Measurements from ENCODE around the gene AURKA.
A peak's percentile ranks its signal among the peaks of the same experiment; 100 is the strongest.

AURKA gene

DNA sequence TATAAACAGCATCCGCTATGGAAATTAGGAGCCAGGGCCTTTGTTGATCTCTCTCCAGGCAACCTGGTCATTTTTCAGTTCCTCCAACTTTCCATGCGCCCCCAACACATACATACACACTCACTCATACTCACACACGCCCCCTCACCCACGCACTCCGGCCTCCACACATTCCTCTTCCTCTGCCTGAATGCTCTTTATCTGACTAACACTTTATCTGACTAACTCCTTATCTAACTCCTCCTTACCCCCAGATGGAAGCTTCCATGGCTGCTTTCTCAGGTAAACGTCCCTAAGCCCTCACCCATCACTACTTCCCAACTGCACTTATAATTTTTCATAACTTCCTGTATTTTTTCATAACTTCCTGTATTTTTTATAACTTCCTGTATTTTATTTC lies 37.5 kb upstream of the AURKA start:
- TF ChIP-seq, protein P1, sequence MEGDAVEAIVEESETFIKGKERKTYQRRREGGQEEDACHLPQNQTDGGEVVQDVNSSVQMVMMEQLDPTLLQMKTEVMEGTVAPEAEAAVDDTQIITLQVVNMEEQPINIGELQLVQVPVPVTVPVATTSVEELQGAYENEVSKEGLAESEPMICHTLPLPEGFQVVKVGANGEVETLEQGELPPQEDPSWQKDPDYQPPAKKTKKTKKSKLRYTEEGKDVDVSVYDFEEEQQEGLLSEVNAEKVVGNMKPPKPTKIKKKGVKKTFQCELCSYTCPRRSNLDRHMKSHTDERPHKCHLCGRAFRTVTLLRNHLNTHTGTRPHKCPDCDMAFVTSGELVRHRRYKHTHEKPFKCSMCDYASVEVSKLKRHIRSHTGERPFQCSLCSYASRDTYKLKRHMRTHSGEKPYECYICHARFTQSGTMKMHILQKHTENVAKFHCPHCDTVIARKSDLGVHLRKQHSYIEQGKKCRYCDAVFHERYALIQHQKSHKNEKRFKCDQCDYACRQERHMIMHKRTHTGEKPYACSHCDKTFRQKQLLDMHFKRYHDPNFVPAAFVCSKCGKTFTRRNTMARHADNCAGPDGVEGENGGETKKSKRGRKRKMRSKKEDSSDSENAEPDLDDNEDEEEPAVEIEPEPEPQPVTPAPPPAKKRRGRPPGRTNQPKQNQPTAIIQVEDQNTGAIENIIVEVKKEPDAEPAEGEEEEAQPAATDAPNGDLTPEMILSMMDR (IDR thresholded peaks at IDR 0.05; ENCODE audit: unreplicated experiment in 3 of 3): no peak
- H3K4me1 Mint-ChIP-seq: peaks cover 65% of the 10 kb centered on the region
- no peaks in the 10 kb centered on the region for H3K9me3 Mint-ChIP-seq
- no peaks in the 10 kb centered on the region for H3K36me3 Mint-ChIP-seq (ENCODE audit: low read depth)
- peak overlapping the region in 2 of 3 experiments; percentile 47 to 66 for H3K27ac Mint-ChIP-seq
- H3K27me3 Mint-ChIP-seq (ENCODE audit: low read depth): no peaks in the 10 kb centered on the region
- H3K4me3 Mint-ChIP-seq: peak overlapping the region in 1 of 3 experiments; percentile 53

DNA sequence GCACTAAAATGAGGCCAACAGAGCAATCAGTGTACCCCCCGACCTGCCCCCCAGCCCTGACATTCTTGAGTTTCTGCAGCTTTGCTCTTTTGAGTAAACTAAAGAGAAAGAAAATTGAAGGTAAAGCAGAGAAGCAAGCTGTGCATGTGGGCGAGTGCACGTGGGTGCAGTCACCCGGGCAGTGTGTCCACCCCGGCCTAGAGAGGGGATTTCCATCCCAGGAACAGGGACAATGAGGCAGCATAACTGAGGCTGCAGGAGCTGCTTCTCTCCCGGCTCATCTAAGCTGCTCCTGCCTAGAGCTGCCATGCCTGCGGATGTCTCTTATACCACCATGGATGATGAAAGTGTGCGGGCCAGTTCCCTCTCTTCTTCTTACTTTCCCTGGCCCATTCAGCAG lies 36.9 kb upstream of the AURKA start:
- no peaks in the 10 kb centered on the region for H3K36me3 Mint-ChIP-seq (ENCODE audit: low read depth)
- TF ChIP-seq, protein P1 (IDR thresholded peaks at IDR 0.05; ENCODE audit: unreplicated experiment in 3 of 3): no peak
- peak overlapping the region in 1 of 3 experiments; percentile 53 for H3K4me3 Mint-ChIP-seq
- H3K4me1 Mint-ChIP-seq: peaks cover 62% of the 10 kb centered on the region
- H3K9me3 Mint-ChIP-seq: no peaks in the 10 kb centered on the region
- H3K27ac Mint-ChIP-seq: peak overlapping the region in 2 of 3 experiments; percentile 47 to 66
- no peaks in the 10 kb centered on the region for H3K27me3 Mint-ChIP-seq (ENCODE audit: low read depth)

DNA sequence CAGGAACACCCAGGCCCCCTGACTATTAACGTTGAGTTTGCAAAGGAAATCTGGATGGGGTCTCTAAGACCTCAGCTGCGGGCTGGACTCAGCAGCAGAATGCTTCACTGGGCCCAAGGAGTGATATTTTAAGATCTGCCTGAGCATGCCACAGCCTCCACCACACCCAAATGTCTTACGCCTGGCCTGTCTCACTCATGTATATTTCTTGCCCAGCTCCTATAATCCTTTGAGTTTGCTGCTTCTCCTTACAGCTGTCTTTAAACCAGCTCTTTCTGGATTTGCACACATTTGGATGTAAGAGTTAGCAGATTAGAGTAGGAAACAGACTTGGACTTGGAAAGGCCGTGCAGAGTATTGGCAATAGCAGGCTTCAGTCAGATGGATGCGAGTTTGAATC lies 36.4 kb upstream of the AURKA start:
- peak overlapping the region in 1 of 3 experiments; percentile 51 for H3K4me3 Mint-ChIP-seq
- no peaks in the 10 kb centered on the region for H3K9me3 Mint-ChIP-seq
- H3K4me1 Mint-ChIP-seq: peaks cover 57% of the 10 kb centered on the region
- H3K27ac Mint-ChIP-seq: peak overlapping the region in 2 of 3 experiments; percentile 47 to 61
- TF ChIP-seq, protein P1 (IDR thresholded peaks at IDR 0.05; ENCODE audit: unreplicated experiment in 3 of 3): no peak
- H3K27me3 Mint-ChIP-seq (ENCODE audit: low read depth): no peaks in the 10 kb centered on the region
- no peaks in the 10 kb centered on the region for H3K36me3 Mint-ChIP-seq (ENCODE audit: low read depth)

DNA sequence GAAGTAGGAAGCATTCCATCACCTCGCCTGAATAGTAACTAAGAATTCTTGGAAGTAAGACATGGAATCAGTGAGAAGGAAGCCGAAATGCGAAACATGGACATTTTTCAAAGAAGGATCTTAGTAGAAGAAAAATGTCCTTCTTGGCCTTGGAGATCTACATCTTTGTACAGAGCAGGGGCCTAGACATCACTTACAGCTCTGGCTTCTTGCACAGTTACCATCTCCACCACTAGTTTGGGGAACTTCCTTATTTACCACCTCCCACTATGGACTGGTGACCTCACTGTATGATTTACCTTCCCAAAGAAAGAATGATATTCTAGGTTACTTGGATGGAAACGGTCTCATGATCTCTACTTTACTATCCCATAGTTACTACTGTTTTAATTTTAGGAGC lies 35.8 kb upstream of the AURKA start:
- no peaks in the 10 kb centered on the region for H3K9me3 Mint-ChIP-seq
- H3K27me3 Mint-ChIP-seq (ENCODE audit: low read depth): no peaks in the 10 kb centered on the region
- H3K27ac Mint-ChIP-seq: peak overlapping the region in 2 of 3 experiments; percentile 47 to 61
- no peaks in the 10 kb centered on the region for H3K36me3 Mint-ChIP-seq (ENCODE audit: low read depth)
- TF ChIP-seq, protein P1 (IDR thresholded peaks at IDR 0.05; ENCODE audit: unreplicated experiment in 3 of 3): no peak
- peaks cover 55% of the 10 kb centered on the region for H3K4me1 Mint-ChIP-seq
- H3K4me3 Mint-ChIP-seq: peak overlapping the region in 1 of 3 experiments; percentile 51

DNA sequence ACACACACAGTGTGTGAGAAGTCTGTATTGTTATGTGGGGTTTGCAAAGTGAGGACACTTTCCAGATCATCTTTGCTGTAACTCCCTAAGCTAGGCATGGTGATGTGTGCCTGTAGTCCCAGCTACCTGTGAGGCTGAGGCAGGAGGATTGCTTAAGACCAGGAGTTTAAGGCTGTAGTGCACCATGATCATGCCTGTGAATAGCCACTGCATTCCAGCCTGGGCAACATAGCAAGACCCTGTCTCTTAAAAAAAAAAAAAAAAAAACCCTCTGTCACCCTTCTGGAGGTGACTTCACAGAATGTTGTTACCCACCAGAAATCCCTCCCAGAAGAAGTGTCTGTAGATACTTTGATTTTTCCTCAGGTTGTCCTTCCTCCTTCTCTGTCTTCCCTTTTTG lies 34.9 kb upstream of the AURKA start:
- Mint-ChIP-seq H3K27ac (peak overlapping the region in 1 of 3 experiments; percentile 47), H3K27me3 (ENCODE audit: low read depth) (no peaks in the 10 kb centered on the region), H3K36me3 (ENCODE audit: low read depth) (no peaks in the 10 kb centered on the region), H3K4me1 (peaks cover 60% of the 10 kb centered on the region), H3K9me3 (no peaks in the 10 kb centered on the region), H3K4me3 (peak overlapping the region in 1 of 3 experiments; percentile 85)
- TF ChIP-seq, protein P1 (IDR thresholded peaks at IDR 0.05; ENCODE audit: unreplicated experiment in 3 of 3): no peak

DNA sequence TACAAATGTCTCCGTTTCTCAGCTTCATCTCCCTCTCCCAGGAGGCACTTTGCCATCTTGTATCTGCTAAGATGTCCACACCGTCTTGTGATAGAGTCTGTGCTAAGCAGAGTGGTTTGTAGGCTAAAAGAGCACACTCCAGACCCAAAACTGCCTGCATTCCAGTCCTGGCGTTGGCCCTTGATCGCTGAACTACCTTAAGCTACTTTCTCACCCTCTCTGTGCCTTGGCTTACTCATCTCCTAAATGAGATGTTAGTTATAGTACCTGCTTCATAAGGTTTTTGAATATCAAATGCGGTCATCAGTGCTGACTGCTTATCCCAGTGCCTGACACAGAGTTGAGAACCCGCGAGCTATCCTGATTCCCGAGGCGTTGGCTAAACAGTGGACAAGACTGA lies 34.0 kb upstream of the AURKA start:
- TF ChIP-seq, protein P1 (IDR thresholded peaks at IDR 0.05; ENCODE audit: unreplicated experiment in 3 of 3): no peak
- Mint-ChIP-seq H3K27ac (peak overlapping the region in 2 of 3 experiments; percentile 22 to 34), H3K9me3 (no peaks in the 10 kb centered on the region), H3K4me3 (peak overlapping the region in 2 of 3 experiments; percentile 42 to 85), H3K27me3 (ENCODE audit: low read depth) (no peaks in the 10 kb centered on the region), H3K4me1 (peaks cover 55% of the 10 kb centered on the region), H3K36me3 (ENCODE audit: low read depth) (no peaks in the 10 kb centered on the region)
